GM23248 (cell line): ENCODE results near the gene CPM. TPM values are rescaled to one million over a fixed set of nuclear protein-coding genes. Genes with fewer than 3 reads are reported as not detected.

Experiments used
- DNase-seq: peaks from one replicate; pipeline ENCODE4 v3.0.0-alpha.2; 2015
- H2AFZ ChIP-seq: fragments of 200-600 bp; sonication (generic); 2 replicates; pipeline ENCODE4 v1.6.1; 2016; ENCODE audit warnings: antibody characterized with exemption
- H3F3A ChIP-seq: fragments of 200-600 bp; sonication (generic); 2 replicates; pipeline ENCODE4 v1.6.1; 2016; ENCODE audit warnings: mild to moderate bottlenecking, antibody characterized with exemption, mixed run types; ENCODE audit not compliant: insufficient read depth
- H3K27ac ChIP-seq: fragments of 200-600 bp; sonication (generic); 2 replicates; pipeline ENCODE4 v1.5.1; 2016; ENCODE audit warnings: mild to moderate bottlenecking
- H3K27me3 ChIP-seq: fragments of 200-600 bp; sonication (generic); replicated peaks from 2 replicates; pipeline ENCODE4 v1.6.1; 2016; ENCODE audit warnings: mild to moderate bottlenecking; ENCODE audit not compliant: insufficient read depth
- H3K36me3 ChIP-seq: fragments of 200-600 bp; sonication (generic); 2 replicates; pipeline ENCODE4 v1.6.1; 2016; ENCODE audit warnings: low read depth, mild to moderate bottlenecking
- H3K4me1 ChIP-seq: fragments of 200-600 bp; sonication (generic); 2 replicates; pipeline ENCODE4 v1.6.1; 2016; ENCODE audit warnings: mild to moderate bottlenecking; ENCODE audit not compliant: insufficient read depth
- H3K4me2 ChIP-seq: fragments of 200-600 bp; sonication (generic); one replicate; pipeline ENCODE4 v1.6.1; 2016; ENCODE audit warnings: mild to moderate bottlenecking; ENCODE audit not compliant: unreplicated experiment
- H3K4me3 ChIP-seq: fragments of 200-600 bp; sonication (generic); 2 replicates; pipeline ENCODE4 v1.5.1; 2016; ENCODE audit warnings: mild to moderate bottlenecking
- H3K79me2 ChIP-seq: fragments of 200-600 bp; sonication (generic); 2 replicates; pipeline ENCODE4 v1.6.1; 2016; ENCODE audit warnings: mild to moderate bottlenecking; ENCODE audit not compliant: insufficient read depth
- H3K9ac ChIP-seq: fragments of 200-600 bp; sonication (generic); 2 replicates; pipeline ENCODE4 v1.6.1; 2016; ENCODE audit warnings: mild to moderate bottlenecking
- H3K9me2 ChIP-seq: fragments of 200-600 bp; sonication (generic); 2 replicates; pipeline ENCODE4 v1.6.1; 2016; ENCODE audit warnings: mixed run types, mild to moderate bottlenecking, moderate library complexity; ENCODE audit not compliant: insufficient read depth
- H3K9me3 ChIP-seq: fragments of 200-600 bp; sonication (generic); one replicate; pipeline ENCODE4 v1.6.1; 2017; ENCODE audit warnings: low read depth
- H4K20me1 ChIP-seq: fragments of 200-600 bp; sonication (generic); 2 replicates; pipeline ENCODE4 v1.6.0; 2016; ENCODE audit not compliant: insufficient read depth
- EZH2 ChIP-seq: fragments of 200-600 bp; sonication (generic); IDR thresholded peaks from 2 replicates; pipeline ENCODE4 v1.6.1; 2018; ENCODE audit warnings: antibody characterized with exemption, mild to moderate bottlenecking; ENCODE audit not compliant: insufficient read depth, poor library complexity, severe bottlenecking
- EZH2phosphoT487 ChIP-seq: fragments of 200-600 bp; sonication (generic); IDR thresholded peaks from 2 replicates; pipeline ENCODE4 v1.6.1; 2018; ENCODE audit warnings: antibody characterized with exemption, moderate library complexity, mild to moderate bottlenecking, low read depth; ENCODE audit not compliant: insufficient read depth
- WGBS, 2 experiments: methylation state at CpG; one replicate each; pipeline ENCODE4 v1.1.6; 2015 to 2017; ENCODE audit warnings: low lambda C conversion rate in 2 of 2, low coverage in 1 of 2; ENCODE audit errors: missing lambda C conversion rate in 2 of 2; 5-methylcytosine and 5-hydroxymethylcytosine counted together
- in situ Hi-C: fragments of 300-500 bp; cut with MboI; formaldehyde crosslinking; loops from 2 replicates; pipeline ENCODE4 v1.15.0; 2020
- polyA plus RNA-seq: library from polyadenylated mRNA; unstranded; fragments of >200 nt; fragmentation: Nextera tagmentation; extraction: Ambion mirVana; gene quantifications from 2 replicates; pipeline ENCODE4 v1.2.1, GENCODE V29; 2016
- total RNA-seq: library from RNA; depleted of rRNA; stranded (reverse); fragments of >200 nt; shearing (Covaris generic); gene quantifications from 2 replicates; pipeline ENCODE4 v1.2.3, GENCODE V29; 2014

The CPM gene
- total and polyA plus RNA-seq, 2 experiments from 2014 or later = 13.7 to 22.5 TPM

DNA sequence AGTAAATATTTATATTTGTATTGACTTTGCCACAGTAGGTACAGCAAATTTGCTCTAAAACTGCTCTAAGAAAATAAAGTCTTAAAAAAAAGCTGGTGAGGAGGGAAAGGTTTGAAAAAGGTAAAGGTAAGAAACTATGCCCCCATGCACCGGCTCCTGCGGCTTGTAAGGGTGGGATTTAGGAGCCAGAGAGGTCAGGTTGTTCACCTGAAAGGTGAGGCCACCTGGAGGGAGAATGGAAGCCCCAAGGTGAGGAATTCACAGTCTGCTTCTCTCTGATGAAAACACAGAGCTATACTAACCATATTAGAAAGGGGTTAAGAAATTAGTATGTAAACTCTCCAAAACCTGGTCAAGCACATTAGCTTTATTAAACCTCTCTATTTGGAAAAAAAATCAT lies 31.8 kb downstream of the CPM start:
- no peaks in the 10 kb centered on the region for H3K27me3 ChIP-seq
- 89 to 98% methylated on average over 2 of the region's 2 CpGs for WGBS, 2 experiments
- in situ Hi-C loops = no loop called here
- TF ChIP-seq EZH2phosphoT487 = no peak
- no peak for TF ChIP-seq EZH2
- no peak for DNase-seq
- no peak overlapping the region for H2AFZ ChIP-seq
- H3F3A ChIP-seq = peaks cover 29% of the 10 kb centered on the region
- no peaks in the 10 kb centered on the region for H3K9me3 ChIP-seq
- H3K4me1 ChIP-seq = peaks cover 32% of the 10 kb centered on the region
- H4K20me1 ChIP-seq = no peaks in the 10 kb centered on the region
- H3K9ac ChIP-seq = no peak overlapping the region
- H3K9me2 ChIP-seq = no peaks in the 10 kb centered on the region
- H3K79me2 ChIP-seq = no peaks in the 10 kb centered on the region
- no peak overlapping the region for H3K27ac ChIP-seq
- H3K36me3 ChIP-seq = no peaks in the 10 kb centered on the region
- no peak overlapping the region for H3K4me3 ChIP-seq
- no peak overlapping the region for H3K4me2 ChIP-seq

DNA sequence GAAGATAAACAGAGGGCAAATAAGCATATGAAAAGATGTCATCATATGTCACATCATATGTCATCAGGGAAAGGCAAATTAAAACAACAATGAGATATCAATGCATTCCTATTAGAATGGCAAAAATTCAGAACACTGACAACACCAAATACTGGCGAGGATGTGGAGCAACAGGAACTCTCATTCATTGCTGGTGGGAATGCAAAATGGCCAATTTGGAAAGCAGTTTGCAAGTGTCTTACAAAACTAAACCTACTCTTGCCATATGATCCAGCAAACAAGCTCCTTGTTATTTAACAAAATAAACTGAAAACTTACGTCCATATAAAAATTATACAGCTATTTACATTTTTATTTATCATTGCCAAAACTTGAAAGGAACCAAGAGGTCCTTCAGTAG lies 32.7 kb downstream of the CPM start:
- no peaks in the 10 kb centered on the region for H3K36me3 ChIP-seq
- H4K20me1 ChIP-seq = no peaks in the 10 kb centered on the region
- no peaks in the 10 kb centered on the region for H3K27me3 ChIP-seq
- H3K9me3 ChIP-seq = no peaks in the 10 kb centered on the region
- in situ Hi-C loops = no loop called here
- H3K4me1 ChIP-seq = peaks cover 32% of the 10 kb centered on the region
- no peak overlapping the region for H3K9ac ChIP-seq
- WGBS, 2 experiments = 45 to 50% methylated on average over 2 of the region's 2 CpGs
- no peaks in the 10 kb centered on the region for H3K79me2 ChIP-seq
- H3F3A ChIP-seq = peaks cover 29% of the 10 kb centered on the region
- no peak for TF ChIP-seq EZH2phosphoT487
- H3K9me2 ChIP-seq = no peaks in the 10 kb centered on the region
- H3K4me2 ChIP-seq = no peak overlapping the region
- H2AFZ ChIP-seq = no peak overlapping the region
- no peak overlapping the region for H3K27ac ChIP-seq
- no peak for DNase-seq
- H3K4me3 ChIP-seq = no peak overlapping the region

DNA sequence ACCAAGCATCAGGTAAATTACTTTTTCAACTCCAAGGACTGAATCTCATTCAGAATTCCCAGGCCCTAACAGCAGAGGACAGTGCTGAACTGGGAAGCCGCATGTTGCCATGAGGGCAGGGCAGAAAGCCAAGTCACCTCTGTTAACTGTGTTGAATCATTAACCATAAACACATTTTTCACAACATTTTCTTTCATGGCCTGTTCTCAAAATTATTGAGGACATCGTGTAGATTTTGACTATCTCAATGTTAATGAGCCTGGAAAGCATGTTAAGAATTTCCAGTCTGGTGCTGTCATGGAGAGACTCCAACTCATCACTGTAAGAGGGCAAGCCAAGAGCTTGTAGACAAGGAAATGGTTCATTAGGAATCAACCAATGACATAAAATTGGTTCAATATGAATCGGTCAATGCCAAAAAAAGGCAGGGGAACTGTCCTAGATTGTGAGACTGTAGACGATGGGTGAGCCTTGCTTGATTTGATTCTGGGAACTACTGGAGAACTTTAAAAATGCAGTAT lies 33.7 kb downstream of the CPM start:
- peak overlapping the region; percentile 25 for H3K4me2 ChIP-seq
- H3K4me1 ChIP-seq = peaks cover 32% of the 10 kb centered on the region
- no peak overlapping the region for H2AFZ ChIP-seq
- in situ Hi-C loops = loop anchor here (10.0 kb wide), 1 partner anchor 175 kb away; no protein-coding TSS in a partner anchor
- H3K79me2 ChIP-seq = no peaks in the 10 kb centered on the region
- no peaks in the 10 kb centered on the region for H3K27me3 ChIP-seq
- H3K36me3 ChIP-seq = no peaks in the 10 kb centered on the region
- TF ChIP-seq EZH2phosphoT487 (0 out of 2 replicates have a peak, but pooled peaks have one; percentile 74), EZH2 (no peak)
- H3K9ac ChIP-seq = no peak overlapping the region; the same call in 1 of the 2 replicates
- peak overlapping the region; percentile 48 for H3K27ac ChIP-seq
- H3F3A ChIP-seq = peaks cover 29% of the 10 kb centered on the region
- DNase-seq = peak; percentile 97
- no peaks in the 10 kb centered on the region for H3K9me2 ChIP-seq
- no peaks in the 10 kb centered on the region for H3K9me3 ChIP-seq
- 2 to 4% methylated on average over 4 of the region's 4 CpGs for WGBS, 2 experiments
- H3K4me3 ChIP-seq = no peak overlapping the region
- H4K20me1 ChIP-seq = no peaks in the 10 kb centered on the region

DNA sequence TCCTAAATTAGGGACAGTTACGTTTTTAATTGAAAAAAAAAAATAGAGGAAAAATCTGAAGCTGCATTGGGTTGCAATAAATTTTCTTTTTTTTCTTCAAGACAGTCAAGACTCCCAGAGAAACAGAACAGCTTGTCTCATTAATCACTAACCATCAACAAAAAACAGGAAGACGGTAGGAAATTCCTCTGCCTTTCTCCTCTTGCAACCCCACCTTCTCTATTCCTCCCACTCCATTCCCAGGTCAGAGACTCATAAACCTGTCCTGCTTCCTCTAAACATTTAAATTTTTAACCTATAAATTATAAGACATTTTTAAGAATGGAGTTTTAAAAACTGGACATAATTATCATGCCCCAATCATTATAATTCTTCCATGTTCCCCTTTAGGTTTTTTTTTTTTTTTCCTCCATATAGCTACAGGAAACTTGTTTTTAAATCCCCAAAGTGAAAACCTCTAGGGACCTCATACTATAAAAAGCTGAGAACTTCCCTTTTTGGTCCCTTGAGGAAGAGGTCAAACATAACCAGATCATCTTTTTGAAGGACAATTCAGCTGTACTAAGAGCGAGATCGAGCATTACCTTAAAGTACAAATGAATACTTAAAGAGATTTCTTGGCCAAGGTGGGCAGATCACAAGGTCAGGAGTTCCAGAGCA lies 36.0 kb downstream of the CPM start:
- no peak for TF ChIP-seq EZH2
- no peak for TF ChIP-seq EZH2phosphoT487
- Histone ChIP-seq H3K36me3 (no peaks in the 10 kb centered on the region), H3K4me1 (peaks cover 32% of the 10 kb centered on the region), H3K4me2 (no peak overlapping the region), H3K27me3 (no peaks in the 10 kb centered on the region), H3K9me3 (no peaks in the 10 kb centered on the region), H2AFZ (no peak overlapping the region), H3K79me2 (no peaks in the 10 kb centered on the region), H3K4me3 (no peak overlapping the region), H3K9ac (no peak overlapping the region), H3K27ac (no peak overlapping the region), H4K20me1 (no peaks in the 10 kb centered on the region), H3F3A (peaks cover 29% of the 10 kb centered on the region), H3K9me2 (no peaks in the 10 kb centered on the region)
- WGBS, 2 experiments = 78 to 82% methylated on average over 4 of the region's 4 CpGs
- DNase-seq = no peak
- in situ Hi-C loops = loop anchor here (10.0 kb wide), 1 partner anchor 178 kb away; no protein-coding TSS in a partner anchor
